Panc1 (cell line): ENCODE results near the gene PSTK. TPM values are rescaled to one million over a fixed set of nuclear protein-coding genes. Genes with fewer than 3 reads are reported as not detected.

Experiments
- ATAC-seq: fragments of 200-7000 bp; cut with Tn5 transposase; 2 replicates; pipeline ENCODE4 v1.9.1; 2020; ENCODE audit warnings: mild to moderate bottlenecking, moderate library complexity
- BruUV-seq: library from RNA; stranded (reverse); fragments of 400-500 nt; replicated peaks from 2 replicates; lab custom pipeline; 2021; lab: Mats Ljungman, UMichigan
- CTCF ChIA-PET: fragments of 300-600 bp; sonication (Branson Sonifier 250); formaldehyde crosslinking; loops from one replicate; lab custom pipeline; 2022; ENCODE audit warnings: antibody characterized with exemption; lab: Charles Lee
- POLR2A ChIA-PET: fragments of 300-600 bp; sonication (Branson Sonifier 250); formaldehyde crosslinking; loops from one replicate; lab custom pipeline; 2022; ENCODE audit warnings: antibody characterized with exemption; lab: Charles Lee
- DNase-seq: peaks from one replicate; pipeline ENCODE4 v3.0.0-alpha.2; 2010; ENCODE audit warnings: low read depth, low spot score
- H3K27ac ChIP-seq: 2 replicates; pipeline ENCODE4 v1.5.1; 2011; ENCODE audit warnings: mild to moderate bottlenecking, low read length, inconsistent platforms
- H3K27me3 ChIP-seq: fragments of 200-500 bp; sonication (Bioruptor generic); 2 replicates; pipeline ENCODE4 v1.6.0; 2014; ENCODE audit warnings: low read length, inconsistent platforms; ENCODE audit not compliant: control insufficient read depth, insufficient read depth
- H3K36me3 ChIP-seq: fragments of 200-500 bp; sonication (Bioruptor generic); 2 replicates; pipeline ENCODE4 v1.5.1; 2014; ENCODE audit warnings: inconsistent platforms, mild to moderate bottlenecking, low read length, moderate library complexity; ENCODE audit not compliant: control insufficient read depth, insufficient read depth
- H3K4me1 ChIP-seq: 2 replicates; pipeline ENCODE4 v1.5.1; 2011; ENCODE audit warnings: inconsistent platforms, mild to moderate bottlenecking, low read length, moderate library complexity; ENCODE audit not compliant: control insufficient read depth, insufficient read depth
- H3K4me3 ChIP-seq, 2 experiments: 2 replicates each; pipeline ENCODE4 v1.5.1; 2011 to 2012; ENCODE audit warnings: low read depth in 2 of 2, low read length in 2 of 2, mild to moderate bottlenecking in 2 of 2, inconsistent platforms in 1 of 2, moderate library complexity in 1 of 2
- H3K9me3 ChIP-seq: fragments of 200-500 bp; sonication (Bioruptor generic); 2 replicates; pipeline ENCODE4 v1.5.1; 2014; ENCODE audit warnings: low read depth, mild to moderate bottlenecking, inconsistent platforms, low read length, moderate library complexity; ENCODE audit not compliant: control insufficient read depth, insufficient read depth
- CTCF ChIP-seq: fragments of 450-650 bp; IDR thresholded peaks from 2 replicates; pipeline ENCODE4 v1.5.1; 2017; ENCODE audit warnings: mild to moderate bottlenecking
- POLR2AphosphoS5 ChIP-seq: IDR thresholded peaks from 2 replicates; pipeline ENCODE4 v1.6.1; 2012; ENCODE audit warnings: mild to moderate bottlenecking, low read depth, low read length, moderate library complexity
- REST ChIP-seq, 2 experiments: IDR thresholded peaks; 2 replicates each; pipeline ENCODE4 v1.6.1; 2011 to 2012; ENCODE audit warnings: low read depth in 2 of 2, control low read depth in 1 of 2, low read length in 1 of 2, mild to moderate bottlenecking in 1 of 2, moderate library complexity in 1 of 2; ENCODE audit not compliant: insufficient read depth in 1 of 2
- SIN3A ChIP-seq: IDR thresholded peaks from 2 replicates; pipeline ENCODE4 v1.6.1; 2012; ENCODE audit warnings: low read depth, mild to moderate bottlenecking, low read length, moderate library complexity, borderline replicate concordance; ENCODE audit not compliant: insufficient read depth
- TCF7L2 ChIP-seq: IDR thresholded peaks from 2 replicates; pipeline ENCODE4 v1.6.1; 2011; ENCODE audit warnings: mild to moderate bottlenecking, low read depth, low read length, inconsistent platforms
- in situ Hi-C: cut with HindIII; loops from 2 replicates; pipeline ENCODE4 v1.10.0; 2016; ENCODE audit warnings: low sequenced_read_pairs, low pct_unique_long_range_greater_than_20kb
- intact Hi-C: fragments of 100-400 bp; cut with micrococcal nuclease; formaldehyde crosslinking; loops from one replicate; pipeline ENCODE4 v1.10.0; 2022; ENCODE audit not compliant: unreplicated experiment
- total RNA-seq: library from RNA; stranded (reverse); gene quantifications from one replicate; pipeline ENCODE4 v1.2.1, GENCODE V29; 2021; ENCODE audit not compliant: unreplicated experiment

PSTK gene
- total RNA-seq, 1 experiment from 2014 or later = 15.8 TPM

GRCh38 chr10:122998360-122998917, 18.2 kb downstream of the PSTK start:
- Histone ChIP-seq H3K4me3 (no peak overlapping the region), H3K27me3 (no peaks in the 10 kb centered on the region), H3K36me3 (no peaks in the 10 kb centered on the region; the same call in 1 of the 2 replicates), H3K4me1 (no peaks in the 10 kb centered on the region), H3K9me3 (no peaks in the 10 kb centered on the region), H3K27ac (no peak overlapping the region)
- ATAC-seq = no peak
- no TSS peak for BruUV-seq
- POLR2A ChIA-PET = interaction anchor here (0.6 kb wide), 1 partner anchor 42 kb away, joined by 3 read pairs; no protein-coding TSS in a partner anchor
- CTCF ChIA-PET = no interaction called here
- intact Hi-C loops = no loop called here
- in situ Hi-C loops = no loop called here
- no peak for DNase-seq
- no peak for TF ChIP-seq TCF7L2

- in situ Hi-C loops = no loop called here
- POLR2A ChIA-PET = no interaction called here
- Histone ChIP-seq H3K4me1 (peaks cover 3% of the 10 kb centered on the region; the same call in 1 of the 2 replicates), H3K27ac (no peak overlapping the region), H3K27me3 (no peaks in the 10 kb centered on the region), H3K4me3 (no peak overlapping the region), H3K36me3 (no peaks in the 10 kb centered on the region; the same call in 1 of the 2 replicates), H3K9me3 (no peaks in the 10 kb centered on the region)
- intact Hi-C loops = no loop called here
- ATAC-seq = no peak
- DNase-seq = no peak
- TF ChIP-seq TCF7L2 (no peak), REST (IDR thresholded peaks at IDR 0.05; ENCODE audit: insufficient read depth in 1 of 2, low read depth in 2 of 2, low read length in 1 of 2) (no peak), CTCF (no peak), POLR2AphosphoS5 (no peak), SIN3A (no peak)
- no TSS peak for BruUV-seq
- CTCF ChIA-PET = no interaction called here
These were observed 18.7 kb downstream of the PSTK start for GRCh38 chr10:122998934-122999333.

- ATAC-seq (no peak), DNase-seq (no peak)
- TF ChIP-seq REST (IDR thresholded peaks at IDR 0.05; ENCODE audit: insufficient read depth in 1 of 2, low read depth in 2 of 2, low read length in 1 of 2) (no peak), POLR2AphosphoS5 (no peak), SIN3A (no peak), CTCF (no peak), TCF7L2 (no peak)
- POLR2A ChIA-PET = interaction anchor here (0.6 kb wide), 1 partner anchor 1670 kb away, joined by 3 read pairs; no protein-coding TSS in a partner anchor
- no peaks in the 10 kb centered on the region for H3K27me3 ChIP-seq
- no TSS peak for BruUV-seq
- in situ Hi-C loops = no loop called here
- H3K4me3 ChIP-seq = no peak overlapping the region
- H3K9me3 ChIP-seq = no peaks in the 10 kb centered on the region
- no peak overlapping the region for H3K27ac ChIP-seq
- peaks cover 8% of the 10 kb centered on the region; the same call in 1 of the 2 replicates for H3K4me1 ChIP-seq
- H3K36me3 ChIP-seq = no peaks in the 10 kb centered on the region; the same call in 1 of the 2 replicates
- CTCF ChIA-PET = no interaction called here
- intact Hi-C loops = no loop called here
These were observed 19.1 kb downstream of the PSTK start for GRCh38 chr10:122999347-122999746.
